SK-N-SH (cell line): ENCODE results near the gene KRT74.

Experiments
- EP300 ChIP-seq, 2 experiments: IDR thresholded peaks; 2 replicates each; pipeline versions ENCODE4 v1.4.0 to v1.6.1; 2012; ENCODE audit warnings: borderline replicate concordance in 1 of 2, low read depth in 1 of 2, low read length in 1 of 2
- FOXJ3 ChIP-seq: sonication (generic); formaldehyde crosslinking; IDR thresholded peaks from 2 replicates; pipeline ENCODE4 v1.5.1; 2020; ENCODE audit warnings: mild to moderate bottlenecking, missing genetic modification reagents
- GATA2 ChIP-seq: sonication (generic); formaldehyde crosslinking; IDR thresholded peaks from 2 replicates; pipeline ENCODE4 v1.5.0; 2020; ENCODE audit warnings: mild to moderate bottlenecking, missing genetic modification reagents
- JUND ChIP-seq: IDR thresholded peaks from 2 replicates; pipeline ENCODE4 v1.4.0; 2012
- MEF2A ChIP-seq: IDR thresholded peaks from 2 replicates; pipeline ENCODE4 v1.4.0; 2012; ENCODE audit warnings: low read depth, borderline replicate concordance
- MXI1 ChIP-seq: IDR thresholded peaks from 2 replicates; pipeline ENCODE4 v1.6.1; 2012; ENCODE audit warnings: mild to moderate bottlenecking, low read depth, low read length, improper control_type of control experiment
- NRF1 ChIP-seq: IDR thresholded peaks from 2 replicates; pipeline ENCODE4 v1.6.1; 2012; ENCODE audit warnings: low read depth, mild to moderate bottlenecking, low read length
- POLR2AphosphoS5 ChIP-seq: IDR thresholded peaks from 2 replicates; pipeline ENCODE4 v1.6.1; 2012; ENCODE audit warnings: low read depth, low read length
- RCOR1 ChIP-seq: fragments of 150-350 bp; IDR thresholded peaks from 2 replicates; pipeline ENCODE4 v1.6.1; 2017; ENCODE audit warnings: antibody characterized with exemption, low read length
- RFX5 ChIP-seq: IDR thresholded peaks from 2 replicates; pipeline ENCODE4 v1.6.1; 2012; ENCODE audit warnings: mild to moderate bottlenecking, improper control_type of control experiment, low read length
- SIN3A ChIP-seq: IDR thresholded peaks from 2 replicates; pipeline ENCODE4 v1.6.1; 2012; ENCODE audit warnings: low read depth, mild to moderate bottlenecking, low read length, moderate library complexity, borderline replicate concordance
- TF ChIP-seq, protein P1 (sequence below): fragments of 200-600 bp; sonication (generic); IDR thresholded peaks from 2 replicates; pipeline ENCODE4 v1.6.1; 2017; ENCODE audit warnings: antibody characterized with exemption, mild to moderate bottlenecking, moderate library complexity
- TF ChIP-seq, protein P2 (sequence below): IDR thresholded peaks from 2 replicates; pipeline ENCODE4 v1.6.1; 2012; ENCODE audit warnings: mild to moderate bottlenecking, low read depth, low read length, moderate library complexity

DNA sequence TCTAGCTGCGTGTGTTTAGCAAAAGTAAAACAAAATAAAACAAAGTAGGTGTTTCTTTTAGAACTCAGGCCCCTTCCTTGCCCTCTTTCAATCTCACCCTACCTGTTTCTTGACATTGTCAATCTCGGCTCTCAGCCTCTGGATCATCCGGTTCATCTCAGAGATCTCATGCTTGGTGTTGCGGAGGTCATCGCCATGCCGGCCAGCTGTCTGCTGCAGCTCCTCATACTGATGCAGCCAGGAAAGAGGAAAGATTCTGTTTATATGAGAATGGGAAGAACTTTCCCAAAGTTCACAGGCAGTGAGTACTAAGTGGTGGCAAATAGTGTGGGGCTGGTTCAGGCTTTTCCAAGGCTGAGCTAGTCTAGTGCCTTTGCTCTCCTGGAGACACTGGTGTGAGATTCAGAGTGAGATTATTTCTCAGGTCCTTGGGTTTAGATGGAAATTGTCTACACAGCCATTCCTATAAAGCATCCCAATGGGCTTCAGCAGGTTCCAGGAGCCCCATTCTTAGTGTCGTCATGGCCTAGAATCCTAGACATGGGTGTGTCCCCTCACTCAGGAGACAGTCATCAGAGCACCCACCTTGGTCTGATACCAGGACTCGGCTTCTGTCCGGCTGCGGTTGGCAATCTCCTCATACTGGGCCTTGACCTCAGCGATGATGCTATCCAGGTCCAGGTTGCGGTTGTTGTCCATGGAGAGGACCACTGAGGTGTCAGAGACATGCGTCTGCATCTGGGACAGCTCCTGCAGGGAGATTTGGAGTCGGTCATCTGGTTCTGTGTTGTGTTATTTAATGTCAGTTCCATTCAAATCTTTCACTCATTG is 56.4 kb downstream of the KRT74 start:
- TF ChIP-seq, protein P1, sequence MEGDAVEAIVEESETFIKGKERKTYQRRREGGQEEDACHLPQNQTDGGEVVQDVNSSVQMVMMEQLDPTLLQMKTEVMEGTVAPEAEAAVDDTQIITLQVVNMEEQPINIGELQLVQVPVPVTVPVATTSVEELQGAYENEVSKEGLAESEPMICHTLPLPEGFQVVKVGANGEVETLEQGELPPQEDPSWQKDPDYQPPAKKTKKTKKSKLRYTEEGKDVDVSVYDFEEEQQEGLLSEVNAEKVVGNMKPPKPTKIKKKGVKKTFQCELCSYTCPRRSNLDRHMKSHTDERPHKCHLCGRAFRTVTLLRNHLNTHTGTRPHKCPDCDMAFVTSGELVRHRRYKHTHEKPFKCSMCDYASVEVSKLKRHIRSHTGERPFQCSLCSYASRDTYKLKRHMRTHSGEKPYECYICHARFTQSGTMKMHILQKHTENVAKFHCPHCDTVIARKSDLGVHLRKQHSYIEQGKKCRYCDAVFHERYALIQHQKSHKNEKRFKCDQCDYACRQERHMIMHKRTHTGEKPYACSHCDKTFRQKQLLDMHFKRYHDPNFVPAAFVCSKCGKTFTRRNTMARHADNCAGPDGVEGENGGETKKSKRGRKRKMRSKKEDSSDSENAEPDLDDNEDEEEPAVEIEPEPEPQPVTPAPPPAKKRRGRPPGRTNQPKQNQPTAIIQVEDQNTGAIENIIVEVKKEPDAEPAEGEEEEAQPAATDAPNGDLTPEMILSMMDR, result no peak
- TF ChIP-seq, protein P2, sequence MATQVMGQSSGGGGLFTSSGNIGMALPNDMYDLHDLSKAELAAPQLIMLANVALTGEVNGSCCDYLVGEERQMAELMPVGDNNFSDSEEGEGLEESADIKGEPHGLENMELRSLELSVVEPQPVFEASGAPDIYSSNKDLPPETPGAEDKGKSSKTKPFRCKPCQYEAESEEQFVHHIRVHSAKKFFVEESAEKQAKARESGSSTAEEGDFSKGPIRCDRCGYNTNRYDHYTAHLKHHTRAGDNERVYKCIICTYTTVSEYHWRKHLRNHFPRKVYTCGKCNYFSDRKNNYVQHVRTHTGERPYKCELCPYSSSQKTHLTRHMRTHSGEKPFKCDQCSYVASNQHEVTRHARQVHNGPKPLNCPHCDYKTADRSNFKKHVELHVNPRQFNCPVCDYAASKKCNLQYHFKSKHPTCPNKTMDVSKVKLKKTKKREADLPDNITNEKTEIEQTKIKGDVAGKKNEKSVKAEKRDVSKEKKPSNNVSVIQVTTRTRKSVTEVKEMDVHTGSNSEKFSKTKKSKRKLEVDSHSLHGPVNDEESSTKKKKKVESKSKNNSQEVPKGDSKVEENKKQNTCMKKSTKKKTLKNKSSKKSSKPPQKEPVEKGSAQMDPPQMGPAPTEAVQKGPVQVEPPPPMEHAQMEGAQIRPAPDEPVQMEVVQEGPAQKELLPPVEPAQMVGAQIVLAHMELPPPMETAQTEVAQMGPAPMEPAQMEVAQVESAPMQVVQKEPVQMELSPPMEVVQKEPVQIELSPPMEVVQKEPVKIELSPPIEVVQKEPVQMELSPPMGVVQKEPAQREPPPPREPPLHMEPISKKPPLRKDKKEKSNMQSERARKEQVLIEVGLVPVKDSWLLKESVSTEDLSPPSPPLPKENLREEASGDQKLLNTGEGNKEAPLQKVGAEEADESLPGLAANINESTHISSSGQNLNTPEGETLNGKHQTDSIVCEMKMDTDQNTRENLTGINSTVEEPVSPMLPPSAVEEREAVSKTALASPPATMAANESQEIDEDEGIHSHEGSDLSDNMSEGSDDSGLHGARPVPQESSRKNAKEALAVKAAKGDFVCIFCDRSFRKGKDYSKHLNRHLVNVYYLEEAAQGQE, result no peak
- TF ChIP-seq POLR2AphosphoS5, result no peak
- TF ChIP-seq JUND, result no peak
- TF ChIP-seq GATA2, result no peak
- TF ChIP-seq SIN3A, result no peak
- TF ChIP-seq MEF2A, result no peak
- no peak for TF ChIP-seq MXI1
- TF ChIP-seq EP300 (IDR thresholded peaks at IDR 0.05; ENCODE audit: borderline replicate concordance in 1 of 2, low read depth in 1 of 2, low read length in 1 of 2), result no peak
- TF ChIP-seq RCOR1, result no peak
- TF ChIP-seq RFX5, result no peak
- TF ChIP-seq NRF1, result no peak
- TF ChIP-seq FOXJ3 (CRISPR knock-in tag), result no peak
